HFFc6 (cell line): Measurements from ENCODE around the gene NRARP. TPM values are rescaled to one million over a fixed set of nuclear protein-coding genes. Genes with fewer than 3 reads are reported as not detected.

Source experiments
- DNase-seq: peaks from one replicate; pipeline ENCODE4 v3.0.0-alpha.2; 2018
- H3K27ac Mint-ChIP-seq: 2 replicates; pipeline ENCODE4 v1.8.0; 2020; ENCODE audit warnings: mild to moderate bottlenecking, mixed read lengths
- H3K27me3 Mint-ChIP-seq: 2 replicates; pipeline ENCODE4 v1.8.0; 2021; ENCODE audit warnings: mild to moderate bottlenecking, moderate library complexity, mixed read lengths; ENCODE audit not compliant: insufficient read depth
- H3K36me3 Mint-ChIP-seq: 2 replicates; pipeline ENCODE4 v1.8.0; 2021; ENCODE audit warnings: low read depth, mixed read lengths
- H3K4me1 Mint-ChIP-seq: 2 replicates; pipeline ENCODE4 v1.8.0; 2020; ENCODE audit warnings: low read depth, mixed read lengths
- H3K4me3 Mint-ChIP-seq: 2 replicates; pipeline ENCODE4 v1.8.0; 2020; ENCODE audit warnings: mild to moderate bottlenecking, moderate library complexity, mixed read lengths
- H3K9me3 Mint-ChIP-seq: 2 replicates; pipeline ENCODE4 v1.8.0; 2020; ENCODE audit warnings: mild to moderate bottlenecking, mixed read lengths
- CTCF ChIP-seq: fragments of 200-600 bp; sonication (generic); IDR thresholded peaks from 2 replicates; pipeline ENCODE4 v1.5.0; 2021; ENCODE audit warnings: antibody characterized with exemption, mild to moderate bottlenecking
- total RNA-seq, 6 experiments: library from RNA; stranded (reverse); fragmentation: NEBNext Ultra II Directional; extraction: Animal tissue kit (Norgen Biotek cat#: 25700); gene quantifications; 2 replicates in 1 of 6; 3 replicates in 5 of 6; pipeline ENCODE4 v1.2.3, GENCODE V29; 2021

NRARP gene
- total RNA-seq, 6 experiments from 2014 or later: 0.09 to 0.36 (median 0.17) TPM; not detected in 1

DNA sequence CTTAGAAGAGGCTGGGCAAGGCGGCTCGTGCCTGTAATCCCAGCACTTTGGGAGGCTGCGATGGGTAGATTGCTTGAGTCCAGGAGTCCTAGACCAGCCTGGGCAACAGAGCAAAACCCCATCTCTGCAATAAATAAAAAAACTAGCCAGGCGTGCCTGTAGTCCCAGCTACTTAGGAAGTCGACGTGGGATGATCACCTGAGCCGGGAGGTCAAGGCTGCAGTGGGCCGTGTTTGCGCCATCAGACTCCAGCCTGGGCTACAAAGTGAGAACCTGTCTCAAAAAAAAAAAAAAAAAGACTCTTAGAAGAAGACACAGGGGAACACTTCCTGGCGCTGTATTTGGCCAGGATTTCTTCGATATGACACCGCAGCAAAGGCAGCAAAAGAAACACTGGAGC is 23.7 kb upstream of the NRARP start:
- peaks cover 22% of the 10 kb centered on the region for H3K9me3 Mint-ChIP-seq
- peaks cover 10% of the 10 kb centered on the region; the same call in 1 of the 2 replicates for H3K27me3 Mint-ChIP-seq
- no peak overlapping the region for H3K27ac Mint-ChIP-seq
- no peak overlapping the region for H3K4me3 Mint-ChIP-seq
- no peak for TF ChIP-seq CTCF
- H3K36me3 Mint-ChIP-seq: peaks cover 8% of the 10 kb centered on the region; the same call in 1 of the 2 replicates
- DNase-seq: no peak
- H3K4me1 Mint-ChIP-seq: no peaks in the 10 kb centered on the region

DNA sequence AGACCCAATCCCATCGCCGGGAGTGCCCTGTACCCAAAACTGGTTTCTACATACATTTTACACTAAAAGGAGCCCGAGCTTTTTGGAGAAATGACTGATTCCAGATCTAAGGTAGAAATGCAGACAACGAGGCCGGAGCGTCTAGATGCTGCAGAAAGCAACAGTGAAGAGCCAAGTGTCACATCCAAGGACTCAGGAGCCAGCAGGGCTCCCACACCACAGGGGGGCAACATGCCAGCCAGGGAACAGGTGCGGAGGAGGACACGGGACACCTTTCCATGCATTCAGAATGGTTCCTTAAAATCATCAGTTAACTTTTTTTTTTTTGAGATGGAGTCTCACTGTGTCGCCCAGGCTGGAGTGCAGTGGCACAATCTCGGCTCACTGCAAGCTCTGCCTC is 23.1 kb upstream of the NRARP start:
- no peak for DNase-seq
- Mint-ChIP-seq H3K9me3 (peaks cover 15% of the 10 kb centered on the region), H3K27me3 (peaks cover 4% of the 10 kb centered on the region; the same call in 1 of the 2 replicates), H3K27ac (no peak overlapping the region), H3K36me3 (peaks cover 3% of the 10 kb centered on the region; the same call in 1 of the 2 replicates), H3K4me3 (no peak overlapping the region), H3K4me1 (no peaks in the 10 kb centered on the region)
- TF ChIP-seq CTCF: no peak

GRCh38 chr9:137323531-137324331 is 21.7 kb upstream of the NRARP start:
- Mint-ChIP-seq H3K4me1 (no peaks in the 10 kb centered on the region), H3K4me3 (no peak overlapping the region), H3K36me3 (no peaks in the 10 kb centered on the region), H3K27me3 (peaks cover 4% of the 10 kb centered on the region; the same call in 1 of the 2 replicates), H3K27ac (no peak overlapping the region), H3K9me3 (peaks cover 11% of the 10 kb centered on the region)
- TF ChIP-seq CTCF: no peak
- no peak for DNase-seq

GRCh38 chr9:137321726-137322361 is 19.8 kb upstream of the NRARP start:
- Mint-ChIP-seq H3K27ac (no peak overlapping the region), H3K27me3 (no peaks in the 10 kb centered on the region), H3K36me3 (no peaks in the 10 kb centered on the region), H3K4me3 (no peak overlapping the region), H3K4me1 (no peaks in the 10 kb centered on the region), H3K9me3 (peaks cover 5% of the 10 kb centered on the region)
- TF ChIP-seq CTCF: no peak
- no peak for DNase-seq

GRCh38 chr9:137320555-137321384 is 18.7 kb upstream of the NRARP start:
- no peak for DNase-seq
- H3K27ac Mint-ChIP-seq: no peak overlapping the region
- H3K9me3 Mint-ChIP-seq: peaks cover 5% of the 10 kb centered on the region
- no peaks in the 10 kb centered on the region for H3K36me3 Mint-ChIP-seq
- no peak for TF ChIP-seq CTCF
- no peak overlapping the region for H3K4me3 Mint-ChIP-seq
- H3K27me3 Mint-ChIP-seq: no peaks in the 10 kb centered on the region
- no peaks in the 10 kb centered on the region for H3K4me1 Mint-ChIP-seq
